H1 (cell line): ENCODE data around the gene MPHOSPH9. TPM values are rescaled to one million over a fixed set of nuclear protein-coding genes. Genes with fewer than 3 reads are reported as not detected.

Experiments
- CTCF ChIA-PET: fragments of 300-600 bp; sonication (Branson Sonifier 250); formaldehyde crosslinking; loops from one replicate; lab custom pipeline; 2021; ENCODE audit not compliant: partially characterized antibody; lab: Charles Lee
- POLR2A ChIA-PET: fragments of 300-600 bp; sonication (Branson Sonifier 250); formaldehyde crosslinking; loops from one replicate; lab custom pipeline; 2021; ENCODE audit warnings: inconsistent platforms; ENCODE audit not compliant: partially characterized antibody; lab: Charles Lee
- DNase-seq, 2 experiments: peaks; one replicate each; pipeline versions ENCODE4 v3.0.0 to v3.0.0-alpha.2; 2010 to 2022; ENCODE audit warnings: low spot score in 2 of 2, low read depth in 1 of 2, mixed read lengths in 1 of 2
- FAIRE-seq: peaks from 2 replicates; lab custom pipeline; 2011; peaks lifted over from hg19 to GRCh38; lab: Jason Lieb, UNC
- H2AFZ ChIP-seq: 2 replicates; pipeline ENCODE4 v1.8.1; 2012; ENCODE audit warnings: low read length, inconsistent platforms
- H2AK5ac ChIP-seq: 2 replicates; pipeline ENCODE4 v1.6.1; 2013; ENCODE audit warnings: low read depth, low read length
- H2BK120ac ChIP-seq: replicated peaks from 2 replicates; pipeline ENCODE3; 2013; ENCODE audit warnings: low read depth, low read length, inconsistent platforms
- H2BK12ac ChIP-seq: 2 replicates; pipeline ENCODE4 v1.6.1; 2013; ENCODE audit warnings: low read depth, low read length
- H2BK15ac ChIP-seq: 2 replicates; pipeline ENCODE4 v1.6.1; 2013; ENCODE audit warnings: low read length
- H2BK20ac ChIP-seq: 2 replicates; pipeline ENCODE4 v1.6.1; 2013; ENCODE audit warnings: low read length
- H2BK5ac ChIP-seq: 2 replicates; pipeline ENCODE4 v1.6.1; 2013; ENCODE audit warnings: low read depth, low read length
- H3K14ac ChIP-seq: 2 replicates; pipeline ENCODE4 v1.6.1; 2013; ENCODE audit warnings: inconsistent platforms; ENCODE audit not compliant: insufficient read length
- H3K18ac ChIP-seq: 2 replicates; pipeline ENCODE4 v1.6.1; 2013; ENCODE audit warnings: low read length; ENCODE audit errors: extremely low read depth
- H3K23ac ChIP-seq: 2 replicates; pipeline ENCODE4 v1.6.1; 2013; ENCODE audit warnings: inconsistent platforms; ENCODE audit not compliant: insufficient read length
- H3K23me2 ChIP-seq: 2 replicates; pipeline ENCODE4 v1.6.1; 2013; ENCODE audit warnings: low read depth, low read length
- H3K27ac ChIP-seq: 2 replicates; pipeline ENCODE4 v1.6.1; 2011; ENCODE audit warnings: low read depth, low read length, inconsistent platforms
- H3K27me3 ChIP-seq, 4 experiments: replicated peaks in 1 of 4; 1 replicate in 1 of 4; 2 replicates in 3 of 4; pipeline versions ENCODE4 v1.6.1 to v1.8.1; 2011 to 2013; ENCODE audit warnings: low read length in 3 of 4, mild to moderate bottlenecking in 3 of 4, inconsistent platforms in 2 of 4, mixed read lengths in 2 of 4, moderate library complexity in 1 of 4; ENCODE audit not compliant: control insufficient read depth in 3 of 4, insufficient read depth in 3 of 4; ENCODE audit errors: extremely low read depth in 1 of 4
- H3K36me3 ChIP-seq, 4 experiments: 2 replicates each; pipeline versions ENCODE4 v1.6.1 to v1.8.1; 2011 to 2013; ENCODE audit warnings: mild to moderate bottlenecking in 4 of 4, low read length in 3 of 4, moderate library complexity in 2 of 4, control low read depth in 1 of 4, inconsistent platforms in 1 of 4; ENCODE audit not compliant: insufficient read depth in 4 of 4, control insufficient read depth in 2 of 4
- H3K4ac ChIP-seq: replicated peaks from 2 replicates; pipeline ENCODE3; 2013; ENCODE audit warnings: low read length, low read depth, mixed read lengths, inconsistent platforms; ENCODE audit not compliant: insufficient read length
- H3K4me1 ChIP-seq, 4 experiments: replicated peaks in 1 of 4; 1 replicate in 1 of 4; 2 replicates in 3 of 4; pipeline versions ENCODE4 v1.6.1 to v1.8.1; 2011 to 2013; ENCODE audit warnings: low read length in 3 of 4, inconsistent platforms in 2 of 4, mixed read lengths in 1 of 4; ENCODE audit not compliant: insufficient read depth in 4 of 4, control insufficient read depth in 3 of 4
- H3K4me2 ChIP-seq, 2 experiments: 2 replicates each; pipeline versions ENCODE4 v1.6.1 to v1.8.1; 2011 to 2013; ENCODE audit warnings: low read depth in 2 of 2, low read length in 2 of 2, control low read depth in 1 of 2, inconsistent platforms in 1 of 2, mild to moderate bottlenecking in 1 of 2; ENCODE audit not compliant: insufficient read depth in 1 of 2
- H3K4me3 ChIP-seq, 4 experiments: fragments of 200-600, 300-600 bp in 1 of 4; sonication (generic), shearing (Covaris generic), sonication (Bioruptor Twin) in 1 of 4; 2 replicates each; pipeline versions ENCODE4 v1.5.1 to v1.8.1; 2011 to 2016; ENCODE audit warnings: low read length in 4 of 4, low read depth in 3 of 4, control low read depth in 2 of 4, inconsistent platforms in 2 of 4, mild to moderate bottlenecking in 2 of 4, mixed read lengths in 1 of 4, moderate library complexity in 1 of 4; ENCODE audit not compliant: insufficient read depth in 2 of 4; ENCODE audit errors: extremely low read depth in 1 of 4
- H3K56ac ChIP-seq: replicated peaks from 2 replicates; pipeline ENCODE3; 2013; ENCODE audit warnings: low read depth, mild to moderate bottlenecking, mixed read lengths, low read length, inconsistent platforms; ENCODE audit not compliant: insufficient read length
- H3K79me1 ChIP-seq: 2 replicates; pipeline ENCODE4 v1.6.1; 2013; ENCODE audit warnings: low read depth, low read length, control low read depth
- H3K79me2 ChIP-seq, 2 experiments: 2 replicates each; pipeline versions ENCODE4 v1.6.1 to v1.8.1; 2012 to 2013; ENCODE audit warnings: low read length in 2 of 2, mild to moderate bottlenecking in 2 of 2, inconsistent platforms in 1 of 2; ENCODE audit not compliant: insufficient read depth in 2 of 2, control insufficient read depth in 1 of 2
- H3K9ac ChIP-seq, 4 experiments: replicated peaks in 1 of 4; 1 replicate in 1 of 4; 2 replicates in 3 of 4; pipeline versions ENCODE4 v1.6.1 to v1.8.1; 2011 to 2013; ENCODE audit warnings: low read depth in 3 of 4, low read length in 3 of 4, control low read depth in 2 of 4, mild to moderate bottlenecking in 2 of 4, moderate library complexity in 2 of 4, inconsistent platforms in 1 of 4; ENCODE audit errors: extremely low read depth in 1 of 4
- H3K9me3 ChIP-seq, 2 experiments: 2 replicates each; pipeline versions ENCODE4 v1.6.1 to v1.8.1; 2012 to 2013; ENCODE audit warnings: mild to moderate bottlenecking in 2 of 2, moderate library complexity in 2 of 2, control low read depth in 1 of 2, inconsistent platforms in 1 of 2, low read depth in 1 of 2, low read length in 1 of 2, mixed read lengths in 1 of 2; ENCODE audit not compliant: insufficient read depth in 2 of 2
- H4K20me1 ChIP-seq, 2 experiments: replicated peaks in 1 of 2; 2 replicates each; pipeline versions ENCODE3 to v1.8.1; 2011 to 2013; ENCODE audit warnings: inconsistent platforms in 2 of 2, low read length in 2 of 2, mild to moderate bottlenecking in 1 of 2; ENCODE audit not compliant: insufficient read depth in 2 of 2, control insufficient read depth in 1 of 2
- H4K5ac ChIP-seq: 2 replicates; pipeline ENCODE4 v1.6.1; 2013; ENCODE audit warnings: low read length, low read depth, mixed read lengths, inconsistent platforms; ENCODE audit not compliant: insufficient read length
- H4K8ac ChIP-seq: 2 replicates; pipeline ENCODE4 v1.8.0; 2013; ENCODE audit warnings: mild to moderate bottlenecking, moderate library complexity, low read length, inconsistent platforms; ENCODE audit not compliant: insufficient read depth; ENCODE audit errors: extremely low read depth
- H4K91ac ChIP-seq: replicated peaks from 2 replicates; pipeline ENCODE3; 2013; ENCODE audit warnings: low read length, mixed read lengths, inconsistent platforms; ENCODE audit not compliant: insufficient read length
- RAD21 ChIP-seq, 2 experiments: IDR thresholded peaks in 1 of 2; conservative IDR thresholded peaks in 1 of 2; 2 replicates each; pipeline ENCODE4 v1.6.1; 2011; ENCODE audit warnings: low read depth in 2 of 2, low read length in 2 of 2, improper control_type of control experiment in 1 of 2, inconsistent platforms in 1 of 2, mild to moderate bottlenecking in 1 of 2, moderate library complexity in 1 of 2
- SIN3A ChIP-seq, 2 experiments: IDR thresholded peaks in 1 of 2; conservative IDR thresholded peaks in 1 of 2; 2 replicates each; pipeline ENCODE4 v1.6.1; 2011 to 2012; ENCODE audit warnings: low read length in 2 of 2, improper control_type of control experiment in 1 of 2, low read depth in 1 of 2, mild to moderate bottlenecking in 1 of 2
- YY1 ChIP-seq: IDR thresholded peaks from 2 replicates; pipeline ENCODE4 v1.6.1; 2011; ENCODE audit warnings: low read depth, mild to moderate bottlenecking, low read length
- WGBS, 2 experiments: shearing (Covaris generic) in 1 of 2; methylation state at CpG; one replicate each; pipeline versions ENCODE4 v1.1.6 to v1.1.7; 2013 to 2015; ENCODE audit warnings: low lambda C conversion rate in 2 of 2, mixed read lengths in 2 of 2, inconsistent platforms in 1 of 2, low coverage in 1 of 2, missing lambda C conversion rate in 1 of 2; ENCODE audit not compliant: insufficient replicate concordance in 2 of 2, insufficient coverage in 1 of 2, insufficient read length in 1 of 2; ENCODE audit errors: extremely low coverage in 1 of 2, missing lambda C conversion rate in 1 of 2; 5-methylcytosine and 5-hydroxymethylcytosine counted together
- polyA plus RNA-seq, 7 experiments: library from polyadenylated mRNA; depleted of rRNA in 3 of 7; stranded (reverse) in 5 of 7; unstranded in 2 of 7; fragments of >200 nt in 5 of 7; fragments of 200-250 nt in 2 of 7; gene quantifications; 1 replicate in 5 of 7; 2 replicates in 1 of 7; 4 replicates in 1 of 7; pipeline versions ENCODE4 v1.2.1 to v1.2.3, GENCODE V29; 2011 to 2013; ENCODE audit warnings: missing spikeins in 2 of 7, mixed read lengths in 2 of 7
- total RNA-seq: library from RNA; stranded (reverse); fragmentation: NEBNext Ultra II Directional; extraction: Animal tissue kit (Norgen Biotek cat#: 25700); gene quantifications from 2 replicates; pipeline ENCODE4 v1.2.1, GENCODE V29; 2021

The MPHOSPH9 gene
- total and polyA plus RNA-seq, 2 of the 8 experiments (the other 6 are each of a cell fraction or from before 2014, with no cell fraction given): 8.8 to 48.8 TPM

DNA sequence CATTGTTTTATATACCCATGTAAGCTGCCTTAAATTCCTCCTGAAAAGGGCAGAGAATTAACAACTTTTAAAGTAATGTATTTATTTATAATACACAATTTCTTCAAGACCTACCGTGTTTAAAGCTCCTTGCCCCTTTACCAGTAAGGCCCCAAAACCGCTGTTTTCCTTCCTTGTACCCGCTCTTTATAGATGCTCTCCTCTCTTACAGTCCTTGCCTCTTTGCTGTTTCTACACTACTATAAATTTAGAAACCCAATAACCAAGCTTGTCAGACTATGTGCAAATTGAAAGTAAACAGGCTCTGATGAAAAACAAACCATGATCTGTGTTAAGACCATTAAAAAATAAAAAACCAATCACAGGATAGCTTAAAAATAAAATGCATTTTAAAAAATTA lies 3.9 kb downstream of the MPHOSPH9 start:
- no peak overlapping the region for H2AFZ ChIP-seq
- H3K4me1 ChIP-seq: peaks cover 0 to 3% (median 2%) of the 10 kb centered on the region in 4 experiments; a peak in 3 of 7 replicates
- no peaks in the 10 kb centered on the region for H3K27me3 ChIP-seq
- H3K27ac ChIP-seq: no peak overlapping the region
- H2BK15ac ChIP-seq: no peak overlapping the region
- no peak overlapping the region for H4K5ac ChIP-seq
- peaks cover 4% of the 10 kb centered on the region for H3K79me1 ChIP-seq
- H3K23me2 ChIP-seq: peaks cover 8% of the 10 kb centered on the region
- no peak overlapping the region for H3K4ac ChIP-seq
- H3K79me2 ChIP-seq: peaks cover 0 to 18% of the 10 kb centered on the region in 2 experiments; a peak in 3 of 4 replicates
- H2BK12ac ChIP-seq: no peak overlapping the region
- no peak overlapping the region for H4K8ac ChIP-seq
- no peak overlapping the region for H3K4me2 ChIP-seq
- H4K91ac ChIP-seq: no peak overlapping the region
- H4K20me1 ChIP-seq: no peaks in the 10 kb centered on the region
- H3K9me3 ChIP-seq: no peaks in the 10 kb centered on the region
- no peak overlapping the region for H3K14ac ChIP-seq
- ChIA-PET POLR2A (interaction anchor here (1.3 kb wide), 2 partner anchors 13 to 77 kb away, joined by 4 to 5 read pairs; no protein-coding TSS in a partner anchor), CTCF (interaction anchor here (0.5 to 2.3 kb wide), 4 partner anchors 9 to 894 kb away, joined by 3 to 5 read pairs (median 4); no protein-coding TSS in a partner anchor)
- no peak overlapping the region for H2BK5ac ChIP-seq
- no peak overlapping the region for H3K23ac ChIP-seq
- no peak overlapping the region for H3K9ac ChIP-seq
- no peak overlapping the region for H3K18ac ChIP-seq
- no peak overlapping the region for H2AK5ac ChIP-seq
- H3K36me3 ChIP-seq: peaks cover 0 to 24% (median 0%) of the 10 kb centered on the region in 4 experiments; a peak in 4 of 8 replicates
- no peak overlapping the region for H3K4me3 ChIP-seq
- DNase-seq: no peak
- H2BK20ac ChIP-seq: no peak overlapping the region
- no peak overlapping the region for H3K56ac ChIP-seq
- H2BK120ac ChIP-seq: no peak overlapping the region
- no peak for FAIRE-seq
- 94% methylated on average over 3 of the region's 3 CpGs; no CpG with 5 or more reads in 1 of the 2 experiments for WGBS, 2 experiments
- TF ChIP-seq SIN3A (conservative IDR thresholded peaks at IDR 0.05 in 1 of 2, IDR thresholded peaks at IDR 0.05 in 1 of 2; ENCODE audit: low read depth in 1 of 2, low read length in 2 of 2) (no peak), RAD21 (IDR thresholded peaks at IDR 0.05 in 1 of 2, conservative IDR thresholded peaks at IDR 0.05 in 1 of 2; ENCODE audit: low read depth in 2 of 2, low read length in 2 of 2) (no peak), YY1 (no peak)
